Fibroblast of gingiva (primary cell): Measurements from ENCODE around the gene ATXN10.
A peak's percentile ranks its signal among the peaks of the same experiment; 100 is the strongest.

Experiments
- DNase-seq: peaks from one replicate; pipeline ENCODE4 v3.0.0-alpha.2; 2011; ENCODE audit warnings: low read depth

Gene ATXN10

DNA sequence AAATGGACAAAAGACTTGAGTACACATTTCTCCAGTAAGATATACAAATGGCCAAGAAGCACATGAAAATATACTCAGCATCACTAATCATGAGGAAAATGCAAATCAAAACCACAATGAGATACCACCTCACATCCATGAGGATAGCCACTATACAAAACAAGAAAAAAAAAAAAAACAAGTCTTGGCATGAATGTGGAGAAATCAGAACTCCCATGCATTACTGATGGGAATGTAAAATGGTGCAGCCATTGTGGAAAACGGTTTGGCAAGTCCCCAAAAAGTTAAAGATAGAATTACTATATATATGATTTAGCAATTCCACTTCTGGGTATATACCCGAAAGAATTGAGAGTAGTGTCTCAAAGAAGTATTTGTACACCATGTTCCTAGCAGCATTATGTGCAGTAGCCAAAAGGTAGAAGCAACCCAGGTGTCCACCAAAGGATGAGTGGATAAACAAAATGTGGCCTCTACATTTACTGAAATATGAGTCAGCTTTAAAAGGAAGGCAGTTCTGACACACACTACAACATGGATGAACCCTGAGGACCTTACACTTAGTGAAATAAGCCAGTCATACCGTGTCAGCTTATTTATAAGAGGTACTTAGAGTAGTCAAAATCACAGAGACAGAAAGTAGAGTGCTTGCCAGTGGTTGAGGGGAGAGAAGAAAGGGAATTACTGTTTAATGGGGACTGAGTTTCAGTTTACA is 159.1 kb downstream of the ATXN10 start:
- no peak for DNase-seq

DNA sequence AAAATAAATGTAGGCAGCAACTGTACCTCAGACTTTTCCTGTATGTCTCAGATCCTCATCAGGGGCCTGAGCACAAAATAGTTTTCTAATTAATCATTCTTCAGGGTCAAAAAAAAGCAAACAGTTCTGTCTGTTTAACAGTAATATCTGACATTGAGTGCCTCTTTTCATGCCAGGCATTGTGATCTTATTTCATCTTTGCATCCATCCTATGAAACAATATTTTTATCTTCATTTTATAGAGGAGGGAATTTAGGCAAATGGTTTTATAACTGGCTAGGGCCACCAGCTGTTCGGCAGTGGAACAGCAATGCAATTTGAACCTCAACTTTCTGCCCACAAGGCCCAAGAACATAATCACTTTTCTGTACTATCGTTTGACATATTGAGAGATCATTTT is 159.8 kb downstream of the ATXN10 start:
- peak; percentile 17 for DNase-seq

GRCh38 chr22:45832180-45832579 is 160.5 kb downstream of the ATXN10 start:
- DNase-seq, result no peak

GRCh38 chr22:45832959-45833580 is 161.4 kb downstream of the ATXN10 start:
- no peak for DNase-seq

DNA sequence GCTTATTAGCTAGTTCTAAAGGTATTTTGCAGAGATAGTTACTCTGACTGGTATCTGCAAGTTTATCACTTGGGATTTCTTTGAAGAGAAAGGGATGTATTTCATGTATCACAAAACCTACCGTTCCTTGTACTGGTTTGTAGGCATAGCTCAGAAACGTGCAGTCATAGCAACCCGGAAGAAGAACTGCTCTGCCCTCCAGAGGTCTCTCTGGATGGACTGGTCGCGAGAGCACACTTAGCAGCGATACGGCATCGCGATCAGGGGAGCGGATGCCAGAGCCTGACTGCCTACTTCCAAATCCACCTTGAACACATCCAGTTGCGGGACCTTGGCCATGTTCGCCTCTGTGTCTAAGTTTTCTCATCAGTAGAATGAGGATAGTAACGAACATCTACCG is 162.0 kb downstream of the ATXN10 start:
- DNase-seq, result no peak

GRCh38 chr22:45834241-45834640 is 162.6 kb downstream of the ATXN10 start:
- no peak for DNase-seq

DNA sequence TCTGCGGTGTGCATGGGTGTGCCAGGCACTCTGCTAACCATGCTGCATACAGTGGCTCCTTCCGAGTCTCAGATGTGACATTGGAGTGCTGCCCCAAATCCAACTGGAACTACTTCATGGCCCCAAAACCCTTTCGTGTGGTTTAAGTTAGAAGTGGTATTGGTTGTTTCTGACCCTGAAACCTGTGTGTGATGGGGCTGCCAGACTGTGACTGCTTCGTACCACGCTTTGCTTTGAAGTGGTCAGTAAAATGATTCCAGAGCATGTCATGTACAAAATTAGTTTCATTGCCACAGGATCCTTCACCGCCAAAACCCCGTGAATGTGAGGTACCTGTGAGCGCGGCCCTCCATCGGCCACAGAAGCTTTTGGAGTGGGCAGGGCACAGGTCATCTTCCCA is 163.2 kb downstream of the ATXN10 start:
- DNase-seq, result no peak

DNA sequence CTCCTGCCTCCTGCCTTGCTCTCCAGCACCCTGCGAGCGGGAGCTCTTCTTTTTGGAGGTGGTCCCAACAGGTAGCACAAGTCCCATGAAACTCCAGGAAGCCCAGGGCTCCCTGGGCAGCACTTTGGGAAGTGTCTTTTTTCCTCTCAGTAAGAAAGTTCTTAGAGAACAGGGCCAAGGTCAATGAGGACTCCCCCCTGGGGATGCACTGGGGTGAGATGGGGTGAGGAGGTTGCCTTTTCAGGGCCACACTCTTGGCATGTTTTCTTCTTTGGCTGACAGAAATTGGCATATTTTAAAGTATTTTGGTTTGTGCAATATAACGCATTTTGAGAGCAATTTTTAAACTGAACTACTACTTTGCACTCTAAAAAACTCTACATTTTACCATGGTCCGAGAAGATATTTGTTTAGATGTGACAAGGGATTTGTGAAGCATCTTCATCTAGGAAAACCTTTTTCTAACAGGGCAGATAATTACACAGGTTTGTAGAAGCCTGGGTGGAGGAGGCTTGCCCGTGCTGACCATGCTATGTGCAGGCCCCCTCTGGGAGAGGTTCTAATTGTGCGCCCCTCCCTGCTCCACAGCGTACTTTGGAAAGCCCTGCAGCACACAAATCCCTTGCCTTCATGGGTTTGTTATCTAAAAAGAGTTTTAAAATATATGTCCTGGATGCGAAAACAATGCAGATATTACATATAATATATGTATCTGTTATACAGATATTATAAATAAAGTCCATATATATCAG is 165.0 kb downstream of the ATXN10 start:
- DNase-seq, result no peak

GRCh38 chr22:45837508-45837907 is 165.9 kb downstream of the ATXN10 start:
- DNase-seq, result no peak

GRCh38 chr22:45838305-45838887 is 166.8 kb downstream of the ATXN10 start:
- no peak for DNase-seq

DNA sequence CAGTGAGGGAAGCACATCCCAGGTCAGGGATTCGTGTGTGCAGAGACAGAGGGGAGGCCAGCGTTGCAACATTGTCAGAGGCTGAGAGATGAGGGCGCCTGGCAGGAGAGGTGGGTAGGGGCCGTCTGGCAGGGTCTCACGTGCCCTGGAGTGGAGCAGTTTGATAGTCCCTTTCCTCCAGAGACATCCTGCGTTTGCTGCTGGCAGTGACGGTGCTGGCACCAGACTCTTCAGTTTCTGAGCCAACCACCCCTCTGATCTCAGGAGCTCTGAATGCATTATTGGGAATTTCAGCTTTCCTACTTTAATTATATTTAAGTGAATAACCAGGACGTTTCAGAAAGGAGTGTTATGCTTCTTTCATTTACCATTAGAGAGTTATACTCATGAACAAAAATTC is 168.8 kb downstream of the ATXN10 start:
- no peak for DNase-seq

GRCh38 chr22:45842291-45842991 is 170.8 kb downstream of the ATXN10 start:
- no peak for DNase-seq

DNA sequence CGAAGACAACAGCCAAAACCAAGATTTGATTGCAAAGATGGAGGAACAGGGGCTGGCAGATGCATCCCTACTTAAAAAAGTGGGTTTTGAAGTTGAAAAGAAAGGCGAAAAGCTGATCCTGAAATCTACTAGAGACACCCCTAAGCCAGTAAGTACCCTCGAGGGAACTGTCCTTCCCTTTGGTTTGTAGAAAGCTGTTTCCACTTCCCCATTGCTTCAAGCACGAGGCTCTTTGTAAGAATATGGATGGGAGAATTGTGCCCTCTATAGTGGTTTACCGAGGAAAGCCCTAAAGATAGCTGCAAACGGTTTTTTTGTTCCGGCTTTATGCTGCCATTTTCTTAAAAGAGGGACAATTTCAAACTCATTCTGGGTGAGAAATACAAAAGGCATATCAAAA is 171.4 kb downstream of the ATXN10 start:
- no peak for DNase-seq

DNA sequence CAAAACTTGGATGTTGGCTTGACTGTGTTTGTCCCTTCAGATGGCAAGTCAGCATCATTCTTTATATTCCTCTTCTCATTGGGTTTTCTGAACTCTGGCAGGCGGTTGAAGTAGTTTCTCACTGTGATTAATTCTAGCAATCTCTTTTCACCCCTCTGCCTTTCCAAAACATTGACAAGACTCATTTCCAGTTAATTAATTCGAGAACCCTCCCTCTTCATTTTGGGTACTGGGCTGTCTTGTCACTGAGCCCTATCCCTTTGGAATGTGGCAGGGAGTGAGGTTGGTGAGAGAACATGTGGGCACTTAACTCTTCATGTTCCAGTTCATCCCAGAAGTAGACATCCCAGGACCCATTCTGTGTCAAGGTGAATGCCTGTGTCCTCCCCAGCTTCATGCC is 172.4 kb downstream of the ATXN10 start:
- DNase-seq, result no peak

- DNase-seq, result no peak
These were observed 173.4 kb downstream of the ATXN10 start for GRCh38 chr22:45845076-45845487.

DNA sequence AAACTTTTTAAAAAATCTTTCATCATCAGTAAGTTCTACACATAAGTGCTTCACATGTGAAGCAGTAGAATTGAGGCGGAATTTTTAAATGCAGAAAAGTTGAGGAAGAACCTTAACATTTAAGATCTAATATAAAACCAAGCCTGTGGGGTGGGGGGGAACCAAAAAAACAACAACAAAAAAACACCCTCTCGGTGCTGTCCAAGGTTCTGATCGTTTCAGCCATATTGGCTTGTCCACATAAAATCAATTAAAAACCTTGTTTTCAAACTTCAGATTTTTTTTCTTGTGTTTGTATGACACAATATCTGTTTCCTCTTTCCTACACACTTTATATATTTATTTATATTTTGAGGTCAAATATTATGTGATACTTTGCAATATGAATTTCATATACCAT is 175.3 kb downstream of the ATXN10 start:
- no peak for DNase-seq

GRCh38 chr22:45848904-45849303 is 177.3 kb downstream of the ATXN10 start:
- DNase-seq, result no peak

- DNase-seq, result no peak
These were observed 181.2 kb downstream of the ATXN10 start for GRCh38 chr22:45852826-45853225.

GRCh38 chr22:45855961-45856360 is 184.3 kb downstream of the ATXN10 start:
- DNase-seq, result no peak

- DNase-seq, result no peak
These were observed 185.9 kb downstream of the ATXN10 start for GRCh38 chr22:45857519-45857918.

DNA sequence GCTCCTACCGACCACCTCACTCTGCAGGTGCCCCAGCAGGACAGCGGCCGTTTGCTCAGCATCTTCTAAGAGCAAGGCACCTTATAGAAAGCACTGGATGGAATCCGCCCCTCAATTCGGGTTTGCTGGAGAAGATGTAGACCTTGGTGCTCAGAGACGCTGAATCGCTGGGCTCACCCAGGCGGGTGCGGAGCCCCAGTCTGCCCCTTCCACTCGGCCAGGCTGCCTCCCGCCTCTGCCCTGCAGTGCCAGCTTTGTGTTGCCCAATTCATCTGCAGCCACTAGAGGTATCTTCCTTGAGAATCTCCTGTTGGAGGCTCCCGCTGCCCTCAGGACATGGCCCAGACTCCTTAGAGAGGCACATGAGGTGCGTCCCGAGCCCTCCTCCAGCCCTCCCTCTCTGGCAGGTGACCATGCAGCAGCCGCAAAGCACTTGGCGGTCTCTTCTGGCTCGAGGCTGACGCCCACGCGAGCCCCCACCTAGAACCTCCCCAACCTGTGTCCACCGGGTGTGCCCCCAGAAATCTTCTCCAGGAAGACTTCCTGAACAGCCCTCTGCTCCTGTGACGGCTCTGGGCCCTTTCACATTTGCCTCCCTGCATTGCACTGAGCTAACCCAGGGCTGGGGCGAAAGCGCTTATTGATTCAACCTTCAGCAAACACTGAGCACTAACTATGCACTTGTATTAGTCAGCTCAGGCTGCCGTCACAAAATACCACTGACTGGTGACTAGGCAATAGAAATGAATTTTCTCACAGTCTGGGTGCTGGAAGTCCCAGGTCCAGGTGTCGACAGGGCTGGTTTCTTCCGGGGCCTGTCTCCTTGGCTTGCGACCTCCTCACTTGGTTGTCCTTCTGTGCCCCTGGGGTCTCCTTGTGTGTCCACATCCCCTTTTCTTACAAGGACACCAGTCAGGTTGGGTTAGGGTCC is 187.9 kb downstream of the ATXN10 start:
- no peak for DNase-seq
